ENCODE measurements around the gene CCR3.

GRCh38 chr3:46203681-46204080 is 38.6 kb upstream of the CCR3 start:
- no peak for TF ChIP-seq PCBP2 (IDR thresholded peaks at IDR 0.05; ENCODE audit: low read depth, low read length, poor library complexity, severe bottlenecking)
- no peak for TF ChIP-seq CTCF (IDR thresholded peaks at IDR 0.05 in 2 of 3, conservative IDR thresholded peaks at IDR 0.05 in 1 of 3; ENCODE audit: insufficient read depth in 2 of 3, low read depth in 1 of 3, low read length in 3 of 3)
- TF ChIP-seq MAX (CRISPR knock-in tag; IDR thresholded peaks at IDR 0.05) = no peak
- no peak for TF ChIP-seq KLF13 (tag; IDR thresholded peaks at IDR 0.05; ENCODE audit: borderline replicate concordance, low read depth)
- no peak for TF ChIP-seq HMG20A (CRISPR knock-in tag; conservative IDR thresholded peaks at IDR 0.05)
- TF ChIP-seq ESRRB (CRISPR knock-in tag; IDR thresholded peaks at IDR 0.05; ENCODE audit: borderline replicate concordance) = no peak
- no peak for TF ChIP-seq POLR2AphosphoS5 (IDR thresholded peaks at IDR 0.05; ENCODE audit: control insufficient read depth, insufficient read depth, low read depth, low read length)
- no peak for TF ChIP-seq HDAC2 (IDR thresholded peaks at IDR 0.05)
- TF ChIP-seq RAD21 (CRISPR knock-in tag; conservative IDR thresholded peaks at IDR 0.05 in 1 of 2, IDR thresholded peaks at IDR 0.05 in 1 of 2) = no peak
- no peak for TF ChIP-seq ZBTB12 (CRISPR knock-in tag; IDR thresholded peaks at IDR 0.05)
- no peak for TF ChIP-seq ZNF143 (CRISPR knock-in tag; IDR thresholded peaks at IDR 0.05)
- TF ChIP-seq CREB1 (IDR thresholded peaks at IDR 0.05) = no peak
- no peak for TF ChIP-seq CREB1 (CRISPR knock-in tag; IDR thresholded peaks at IDR 0.05)
- no peak for TF ChIP-seq ATF2 (CRISPR knock-in tag; IDR thresholded peaks at IDR 0.05)

Data from K562 (cell line).